GM19193 (cell line): Measurements from ENCODE around the gene CDK18.

ENCODE experiments used
- POLR2A ChIP-seq: IDR thresholded peaks from 4 replicates; pipeline ENCODE4 v1.6.1; 2011; ENCODE audit not compliant: insufficient read depth, insufficient read length; ENCODE audit errors: extremely low read depth

The CDK18 gene

DNA sequence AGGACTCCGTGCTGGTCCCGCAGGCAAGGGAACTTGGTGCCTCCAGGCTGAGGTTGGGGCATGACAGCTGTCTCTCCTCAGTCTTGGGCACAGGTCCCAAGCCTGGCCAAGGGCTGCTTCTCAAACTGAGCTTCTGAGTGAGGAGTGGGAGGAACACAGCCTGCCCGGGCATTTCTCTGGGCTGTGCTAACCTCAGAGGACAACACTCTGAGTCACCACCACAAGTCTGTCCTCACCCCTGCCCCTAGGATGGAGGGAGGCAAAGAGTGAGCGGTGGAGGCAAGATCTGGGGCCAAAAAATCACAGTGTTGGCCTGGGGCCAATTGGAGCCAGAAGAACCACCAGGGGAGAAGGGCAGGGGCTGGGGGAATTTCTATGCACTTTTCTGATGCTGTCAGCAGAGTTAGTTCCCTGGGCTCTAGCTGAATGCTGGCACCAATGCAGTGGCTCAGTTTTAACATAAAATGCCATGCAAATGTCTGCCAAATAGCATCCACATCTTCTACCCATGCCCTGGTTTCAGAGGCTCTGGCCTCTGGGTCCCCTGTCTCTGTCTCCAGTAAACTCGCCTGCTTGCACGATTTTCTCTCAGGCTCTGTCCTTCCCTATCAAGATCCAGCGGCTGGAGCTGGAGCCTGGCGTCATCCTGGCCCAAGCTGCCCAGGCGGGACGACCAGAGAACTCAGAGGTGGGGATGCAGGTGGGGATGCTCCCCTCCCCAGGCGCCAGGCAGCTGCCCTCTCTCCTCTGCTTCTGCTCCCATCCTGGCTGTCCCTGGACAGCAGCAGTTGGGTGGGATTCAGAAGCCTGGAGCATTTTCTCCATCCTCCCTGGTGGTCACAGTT is 11.0 kb upstream of the CDK18 start:
- no peak for TF ChIP-seq POLR2A

DNA sequence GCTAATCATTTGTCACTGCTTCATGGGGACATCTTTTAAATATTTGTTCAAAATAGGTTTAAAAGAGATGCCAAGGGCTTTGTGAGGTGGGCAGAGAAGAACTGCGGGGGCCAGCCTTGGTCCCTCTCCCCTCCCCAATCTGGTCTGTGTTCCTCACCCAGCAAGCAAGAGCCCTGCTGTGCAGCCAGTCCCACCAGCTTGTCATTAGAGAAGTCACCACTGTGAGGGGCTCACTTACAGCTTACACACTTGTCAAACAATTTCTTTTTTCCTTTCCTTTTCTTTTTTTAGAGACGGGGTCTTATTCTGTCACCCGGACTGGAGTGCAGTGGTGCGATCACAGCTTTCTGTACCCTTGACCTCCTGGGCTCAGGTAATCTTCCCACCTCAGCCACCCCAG is 10.4 kb upstream of the CDK18 start:
- no peak for TF ChIP-seq POLR2A

DNA sequence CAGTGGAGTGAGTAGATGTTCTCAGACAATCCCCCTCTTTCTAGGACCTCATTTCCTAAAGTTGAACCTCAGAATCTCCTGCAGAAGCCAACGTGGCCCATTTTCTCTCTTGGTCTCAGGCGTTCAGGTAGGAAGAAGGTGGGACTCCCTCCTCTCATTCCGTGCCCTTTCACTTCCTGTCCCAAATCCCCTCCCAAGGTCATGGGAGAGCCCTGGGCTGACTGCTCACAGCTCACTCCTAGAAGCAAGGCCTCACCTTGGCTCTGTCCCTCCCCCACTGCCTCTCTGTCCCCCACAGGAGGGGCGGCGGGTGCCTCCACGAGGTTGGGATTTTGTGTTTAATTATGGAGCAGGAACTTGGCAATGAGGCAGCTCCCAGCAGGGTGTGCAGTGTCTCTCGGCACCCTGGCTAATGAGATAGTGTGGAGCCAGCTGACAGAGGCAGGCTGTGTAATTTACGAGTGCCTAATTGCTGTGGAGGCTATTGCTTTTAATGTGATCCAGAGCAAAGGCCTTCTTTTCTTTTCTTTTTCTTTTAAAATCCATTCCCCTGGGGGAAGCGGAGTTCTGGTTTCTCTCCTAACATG is 9.1 kb upstream of the CDK18 start:
- no peak for TF ChIP-seq POLR2A

DNA sequence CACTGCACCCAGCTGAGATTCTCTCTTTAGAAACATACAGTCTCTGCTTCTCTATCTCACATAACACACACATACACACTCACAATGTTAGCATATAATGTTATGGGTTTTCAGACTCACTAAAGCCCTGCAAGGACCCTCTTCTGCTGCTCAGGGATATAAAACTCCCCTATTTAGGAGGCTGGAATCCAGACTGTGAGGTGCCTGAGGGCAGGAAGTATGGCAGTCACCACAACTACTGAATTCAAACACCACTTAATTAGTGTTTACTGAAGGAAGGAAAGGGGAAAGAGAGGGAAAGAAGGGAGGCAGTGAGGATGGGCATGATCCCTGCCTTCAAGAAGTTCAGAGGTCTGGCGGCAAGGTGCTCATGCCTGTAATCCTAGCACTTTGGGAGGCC is 7.8 kb upstream of the CDK18 start:
- TF ChIP-seq POLR2A = no peak

DNA sequence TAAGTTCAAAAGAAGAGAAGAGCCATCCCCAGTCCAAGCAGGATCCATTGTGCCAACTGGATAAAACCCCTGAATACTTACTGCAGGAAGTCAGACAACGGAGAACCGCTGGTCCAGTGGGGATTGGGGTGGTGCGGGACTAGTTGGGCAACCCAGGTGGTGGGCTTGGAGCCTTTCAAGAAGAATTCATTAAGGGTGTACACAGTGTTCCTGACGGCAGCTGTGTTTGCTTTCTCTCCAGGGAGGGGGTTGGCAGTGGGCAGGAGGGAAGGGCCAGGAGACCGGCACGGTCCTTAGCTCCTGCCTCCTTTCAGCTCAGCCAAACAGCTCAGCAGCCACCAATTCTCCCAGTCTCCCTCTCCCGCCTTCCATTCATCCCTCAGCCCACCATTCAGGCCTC is 7.1 kb upstream of the CDK18 start:
- no peak for TF ChIP-seq POLR2A

DNA sequence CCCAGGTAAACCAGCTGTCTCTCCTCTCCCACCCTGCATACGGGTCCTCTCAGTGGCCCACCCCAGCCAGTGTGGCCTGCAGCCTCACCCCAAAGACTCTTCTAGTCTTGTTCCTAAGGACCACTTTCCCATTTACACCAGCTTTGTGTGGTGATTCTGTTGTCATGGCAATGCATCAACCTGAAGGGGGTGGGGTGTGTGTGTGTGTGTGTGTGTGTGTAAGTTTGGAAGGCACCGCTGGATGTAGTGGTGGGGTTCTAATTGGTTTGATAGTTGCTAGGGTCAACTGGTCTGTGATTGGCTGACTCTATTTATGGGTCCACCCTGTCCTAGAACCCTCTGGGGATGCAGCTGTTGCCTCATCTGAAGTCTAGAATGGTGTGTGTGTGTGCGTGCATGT is 4.7 kb upstream of the CDK18 start:
- no peak for TF ChIP-seq POLR2A

DNA sequence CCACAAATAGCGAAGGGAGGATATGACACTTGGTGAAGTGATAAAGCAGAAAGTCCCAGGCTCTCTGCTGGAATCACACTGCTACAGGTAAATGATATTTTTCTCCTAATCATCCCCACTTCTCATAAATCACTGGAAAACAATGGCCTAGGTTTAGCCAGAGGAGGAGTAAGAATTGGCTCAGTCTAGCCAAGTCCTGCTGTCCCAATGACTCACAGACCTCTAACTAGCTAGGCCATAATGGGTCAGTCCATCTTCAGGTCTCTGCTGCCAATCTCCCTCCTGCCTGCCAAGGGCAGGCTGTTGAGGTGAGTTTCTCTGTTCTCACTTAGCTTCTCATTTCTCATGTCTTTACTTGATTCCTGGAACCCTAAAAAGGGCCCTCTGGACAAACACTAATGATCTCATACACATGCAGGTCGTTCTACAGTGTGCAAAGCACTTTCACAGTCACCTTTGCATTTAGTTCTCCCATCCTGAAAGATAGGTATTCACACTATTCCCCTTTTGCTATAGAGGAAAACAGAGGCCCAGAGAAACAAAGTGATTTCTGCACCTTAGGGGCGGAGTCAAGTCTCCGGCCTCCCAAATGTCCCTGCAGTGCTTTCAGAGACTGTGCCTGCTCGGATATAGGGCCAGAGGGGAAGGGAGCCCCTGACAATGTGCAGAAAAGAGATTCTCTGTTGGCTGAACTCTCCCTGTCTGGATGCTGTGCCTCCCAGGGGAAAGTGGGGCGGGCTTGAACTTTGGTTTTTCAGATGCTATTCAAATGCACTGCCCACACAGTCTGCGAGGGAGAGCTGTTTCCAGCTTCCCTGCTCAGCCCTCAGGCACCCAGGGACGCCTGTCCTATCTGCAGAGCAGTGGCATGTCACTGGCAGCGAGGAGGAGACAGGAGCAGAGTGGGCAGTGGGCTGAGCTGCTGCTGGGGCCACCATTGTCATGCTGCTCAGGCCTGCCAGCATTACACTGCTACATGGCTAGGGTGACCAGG is 3.9 kb upstream of the CDK18 start:
- no peak for TF ChIP-seq POLR2A

DNA sequence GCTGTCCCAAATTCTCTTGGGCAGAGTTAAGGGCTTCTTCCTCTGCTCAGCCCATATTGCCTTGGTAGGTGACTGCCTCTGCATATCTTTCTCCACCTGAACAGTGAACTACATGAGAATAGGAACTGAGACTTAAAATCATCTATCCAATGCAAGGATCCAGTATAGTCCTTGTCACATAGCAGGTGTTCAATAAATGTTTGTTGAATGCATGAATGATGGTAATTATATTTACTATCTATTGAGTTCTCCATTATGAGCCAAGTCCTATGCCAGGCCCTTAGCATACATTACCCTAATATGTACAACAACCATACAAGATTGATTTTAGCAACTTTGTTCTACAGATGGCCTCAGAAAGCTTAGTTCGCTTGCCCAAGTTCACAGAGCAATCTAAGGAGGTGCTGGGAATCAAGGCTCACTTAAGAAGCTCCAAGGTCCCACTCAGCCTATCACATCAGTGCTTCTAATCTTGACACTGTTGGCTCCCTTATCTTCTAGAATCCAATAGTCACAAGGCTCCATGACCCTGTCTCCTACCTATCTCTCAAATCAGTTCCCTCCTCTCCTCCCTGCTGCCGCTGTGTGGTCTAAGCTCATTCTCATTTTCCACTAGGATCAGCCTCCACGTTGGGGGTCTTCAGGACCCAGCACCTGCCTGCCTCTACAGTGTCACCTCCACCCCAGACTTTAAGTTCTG is 2.2 kb upstream of the CDK18 start:
- TF ChIP-seq POLR2A = no peak

DNA sequence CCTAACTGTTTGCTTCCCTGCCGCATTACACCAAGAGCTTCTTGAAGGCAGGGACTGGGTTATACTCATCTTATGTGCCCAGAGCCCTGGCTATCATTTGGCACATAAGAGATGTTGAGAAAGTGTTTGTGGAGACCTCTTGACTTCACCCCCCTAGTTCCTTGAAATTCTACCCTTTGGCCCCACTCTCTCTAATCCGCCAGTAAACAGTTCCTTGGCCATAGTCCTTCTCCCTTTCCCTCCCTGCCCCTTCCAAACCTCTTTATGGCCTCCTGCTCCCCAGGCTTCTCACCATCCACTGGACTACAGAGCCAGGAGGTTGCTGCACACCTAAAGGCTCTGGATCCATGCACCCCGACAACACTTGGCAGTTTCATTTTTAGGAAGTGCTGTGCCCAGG is 1.5 kb upstream of the CDK18 start:
- no peak for TF ChIP-seq POLR2A

DNA sequence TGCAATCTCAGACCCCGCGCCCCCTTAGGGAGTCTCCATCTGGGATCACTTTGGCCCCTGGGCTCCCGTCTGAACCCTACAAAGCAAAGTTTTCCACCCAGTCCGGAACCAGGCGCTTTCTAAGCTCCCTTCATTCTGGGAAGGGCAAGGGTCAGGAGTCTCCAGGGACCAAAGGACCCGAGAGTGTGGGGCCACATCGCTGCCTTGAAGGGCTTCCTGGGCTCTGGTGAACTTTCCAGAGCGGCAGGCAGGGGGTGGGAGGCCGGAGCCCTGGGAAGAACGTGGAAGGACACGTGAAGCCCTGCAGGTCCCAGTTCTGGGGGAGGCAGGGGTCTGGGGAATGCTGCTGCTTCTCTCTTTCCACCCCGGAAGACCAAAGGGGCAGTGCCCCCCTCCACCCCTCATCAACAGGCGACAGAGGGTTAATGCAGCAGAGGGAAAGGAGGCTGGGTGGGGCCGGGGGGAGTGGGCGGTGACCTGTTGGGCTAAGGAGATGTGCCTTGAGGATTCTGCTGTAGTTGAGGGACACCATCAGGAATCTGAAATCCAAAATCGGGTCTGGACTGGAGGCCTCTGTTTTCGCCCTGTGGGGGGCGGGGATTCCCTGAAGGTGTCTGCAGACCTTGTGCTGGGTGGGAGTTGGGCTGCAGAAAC is 734 bp downstream of the CDK18 start:
- TF ChIP-seq POLR2A = no peak

DNA sequence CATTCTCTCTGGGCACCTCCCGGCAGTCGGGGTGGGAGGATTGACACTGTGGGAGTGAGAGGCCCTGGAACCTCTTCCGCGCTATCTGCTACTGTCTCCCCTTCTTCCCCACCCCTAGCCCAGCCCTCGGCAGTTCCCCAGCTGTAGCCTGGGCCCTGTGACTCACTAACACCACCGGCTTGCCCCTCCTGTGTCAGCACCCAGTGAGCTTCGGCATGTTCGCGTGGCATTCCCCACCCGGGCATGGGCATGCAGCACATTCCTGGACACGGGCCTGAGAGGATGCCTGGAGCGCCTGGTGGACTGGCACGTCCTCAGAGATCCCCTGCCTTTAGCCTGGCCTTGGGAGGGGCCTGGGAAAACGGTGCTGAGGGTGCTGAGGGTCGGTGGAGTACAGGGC is 1.3 kb downstream of the CDK18 start:
- TF ChIP-seq POLR2A = no peak

DNA sequence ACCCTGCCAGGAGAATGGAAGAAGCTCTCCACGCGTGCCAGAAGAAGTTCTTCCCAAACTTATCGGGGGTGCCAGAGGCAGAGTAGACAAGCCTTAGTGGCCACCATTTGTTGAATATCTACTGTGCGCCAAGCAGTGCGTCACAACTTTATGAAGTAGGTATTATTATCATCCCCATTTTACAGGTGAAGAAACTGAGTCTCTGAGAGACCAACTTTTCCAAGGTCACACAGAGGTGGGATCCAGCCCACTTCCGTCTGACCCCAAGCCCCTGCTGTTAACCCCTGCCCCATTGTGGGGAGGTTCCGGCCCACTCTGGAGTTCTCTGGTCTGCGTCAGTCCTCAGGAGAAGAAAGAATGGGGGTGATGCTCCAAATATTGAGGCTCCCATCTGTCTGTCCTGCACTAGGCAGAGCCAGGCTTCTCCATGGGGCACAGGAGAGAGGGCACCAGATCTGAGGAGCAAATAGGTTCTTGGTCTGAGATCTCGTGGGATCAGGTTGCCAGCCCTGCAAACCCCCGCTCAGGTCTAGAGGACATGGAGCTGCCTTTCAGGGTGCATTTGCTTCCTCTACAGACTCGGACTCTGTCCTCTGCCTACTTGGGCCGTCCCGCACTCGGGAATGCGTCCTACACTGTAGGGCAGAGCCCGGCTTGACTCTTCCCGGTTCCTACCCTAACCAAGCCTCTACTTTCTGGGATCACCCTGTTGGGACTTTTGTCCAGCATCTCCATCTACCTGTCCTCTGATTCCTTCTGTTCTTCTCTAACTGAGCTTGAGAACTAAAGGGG is 2.1 kb downstream of the CDK18 start:
- TF ChIP-seq POLR2A = no peak

DNA sequence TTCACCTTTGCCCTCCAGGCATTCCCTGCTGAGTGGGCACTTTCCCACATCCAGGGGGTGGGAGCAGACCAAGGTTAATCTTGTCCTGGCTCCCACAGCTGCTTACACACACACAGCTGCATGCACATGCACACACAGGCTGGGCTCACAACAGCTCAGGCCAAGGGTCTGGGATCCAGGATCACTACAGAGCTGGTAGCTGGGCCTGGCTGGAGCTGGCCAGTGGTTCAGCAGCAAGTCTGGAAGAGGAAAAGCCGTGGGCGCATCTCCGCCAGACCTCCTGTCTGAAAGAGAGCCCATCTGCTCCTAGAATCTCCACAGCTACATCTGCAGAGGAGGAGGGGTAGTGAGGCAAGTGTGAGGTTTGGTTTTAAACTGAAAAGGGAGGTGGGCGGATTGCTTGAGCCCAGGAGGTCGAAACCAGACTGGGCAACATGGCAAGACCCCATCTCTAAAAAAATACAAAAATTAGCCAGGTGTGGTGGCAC is 3.8 kb downstream of the CDK18 start:
- no peak for TF ChIP-seq POLR2A
